NB4 (cell line): ENCODE results near the gene ADAMTS18.

Experiments used
- CTCF ChIP-seq: IDR thresholded peaks from one replicate; pipeline ENCODE4 v1.5.1; 2012; ENCODE audit warnings: low read depth, low read length
- POLR2A ChIP-seq: IDR thresholded peaks from 2 replicates; pipeline ENCODE4 v1.6.1; 2011; ENCODE audit warnings: mild to moderate bottlenecking; ENCODE audit not compliant: insufficient read length; ENCODE audit errors: extremely low read depth

- TF ChIP-seq CTCF (peak; percentile 14), POLR2A (no peak)
Observed at GRCh38 chr16:77406680-77407079, 28.2 kb downstream of the ADAMTS18 start.
